Head of caudate nucleus (tissue), 42 donors: ENCODE measurements around the gene PIH1D1.

Experiments
- DNase-seq, 42 donors: peaks; one replicate each; pipeline versions ENCODE4 v3.0.0 to v3.0.0-alpha.2; 2020 to 2021; ENCODE audit warnings: mixed read lengths in 7 of 42
- intact Hi-C: fragments of 100-400 bp; cut with DNase I; formaldehyde crosslinking; loops from one replicate; pipeline ENCODE4 v1.15.0; 2022

PIH1D1 gene

DNA sequence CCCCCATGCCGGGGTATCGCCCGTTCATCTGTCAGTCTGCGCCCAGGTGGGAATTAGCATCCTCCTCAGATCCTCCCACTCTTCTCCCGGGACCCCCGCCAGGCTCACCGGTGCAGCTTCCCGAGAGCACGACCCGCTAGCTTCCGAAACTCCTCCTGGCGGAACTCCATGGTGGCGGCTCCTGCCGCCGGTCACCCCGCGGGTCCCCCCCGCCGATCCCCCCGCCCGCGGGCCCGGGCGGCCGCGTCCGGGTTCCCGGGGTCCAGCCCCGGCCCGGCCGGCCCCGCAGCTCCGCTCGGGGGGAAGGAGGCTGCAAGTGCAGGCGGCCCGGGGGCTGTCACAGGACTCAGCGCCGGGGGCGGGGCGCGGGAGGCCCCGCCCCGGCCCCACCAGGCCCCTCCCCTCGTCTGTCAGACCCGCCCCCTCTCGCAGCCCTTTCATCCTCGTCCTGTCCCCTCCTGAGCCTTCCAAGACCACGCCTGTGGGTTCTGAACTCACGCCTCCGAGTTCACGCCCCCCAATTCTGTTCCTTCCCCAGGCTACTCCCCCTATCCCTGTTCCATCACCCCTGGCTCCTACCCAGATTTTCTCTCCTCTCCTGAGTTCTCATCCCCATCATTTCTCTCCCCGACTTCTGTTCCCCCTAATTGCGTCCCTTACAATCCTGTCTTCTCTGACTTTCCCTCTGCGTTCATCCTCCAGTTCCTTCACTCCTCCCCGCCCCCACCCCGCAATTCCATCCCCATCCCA, 10.2 kb downstream of the PIH1D1 start, which contains the start of gene SLC17A7:
Gene SLC17A7, minus strand, starts transcription at position 318 of the 750 bp plus-strand sequence. Its CDS starts 148 bp downstream, at position 170.
- intact Hi-C loops: loop anchor here (5.0 to 10.0 kb wide), 2 partner anchors 49 to 217 kb away; no protein-coding TSS in a partner anchor
- DNase-seq: no peak

DNA sequence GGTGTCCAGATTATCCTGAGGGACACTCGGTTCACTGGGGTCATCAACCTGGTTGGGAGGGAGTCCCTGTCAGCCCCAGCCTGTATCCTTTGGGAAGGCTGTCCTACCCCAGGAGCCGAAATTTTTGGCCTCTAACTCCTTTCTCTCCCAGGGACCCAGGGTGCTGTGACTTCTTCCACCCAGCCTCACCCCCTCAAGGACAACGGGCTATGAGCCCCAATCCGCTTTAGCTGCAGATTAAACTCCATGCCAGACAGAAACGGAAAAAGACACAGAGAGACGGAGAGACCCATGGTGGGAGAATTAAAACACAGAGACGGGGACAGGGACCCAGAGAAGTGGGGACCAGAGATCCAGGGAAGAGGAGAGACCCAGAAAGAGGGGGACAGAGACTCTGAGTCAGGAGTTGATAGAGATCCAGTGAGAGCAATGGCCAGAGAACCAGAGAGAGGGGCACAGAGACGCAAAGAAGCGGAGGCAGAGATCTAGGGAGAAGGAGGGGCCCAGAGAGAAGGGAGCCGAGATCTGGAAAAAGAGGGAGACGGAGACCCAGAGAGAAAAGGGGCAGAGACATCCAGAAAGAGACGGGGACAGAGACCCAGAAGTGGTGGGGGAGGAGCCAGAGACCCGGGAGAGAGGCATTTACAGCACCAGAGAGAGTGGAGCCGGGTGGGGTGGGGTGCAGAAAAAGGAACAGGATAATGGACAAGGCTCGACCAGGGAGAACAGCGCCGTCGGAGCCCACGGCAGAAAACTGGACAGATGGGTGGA, 11.0 kb downstream of the PIH1D1 start:
- intact Hi-C loops: loop anchor here (5.0 to 10.0 kb wide), 2 partner anchors 48 to 216 kb away; no protein-coding TSS in a partner anchor
- DNase-seq: no peak

DNA sequence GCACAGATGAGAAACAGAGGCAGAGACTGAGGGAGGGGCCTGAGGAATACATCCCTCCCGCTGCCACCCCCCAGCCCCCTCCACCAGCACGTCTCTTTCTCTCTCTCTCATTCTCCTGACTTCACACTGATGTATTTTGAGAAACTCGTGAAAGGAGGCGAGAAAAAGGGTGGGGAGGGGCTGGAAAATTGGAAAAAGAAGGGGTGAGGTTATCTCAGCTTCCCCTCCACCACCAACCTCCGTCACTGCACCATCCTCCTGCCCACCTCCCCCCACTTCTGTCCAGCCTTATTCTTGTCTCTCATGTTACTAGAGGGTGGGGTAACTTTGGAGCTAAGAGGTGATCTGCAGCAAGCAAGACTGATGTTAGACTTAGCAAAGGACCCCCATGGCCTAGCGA, 11.8 kb downstream of the PIH1D1 start:
- intact Hi-C loops: loop anchor here (5.0 to 10.0 kb wide), 2 partner anchors 48 to 215 kb away; no protein-coding TSS in a partner anchor

DNA sequence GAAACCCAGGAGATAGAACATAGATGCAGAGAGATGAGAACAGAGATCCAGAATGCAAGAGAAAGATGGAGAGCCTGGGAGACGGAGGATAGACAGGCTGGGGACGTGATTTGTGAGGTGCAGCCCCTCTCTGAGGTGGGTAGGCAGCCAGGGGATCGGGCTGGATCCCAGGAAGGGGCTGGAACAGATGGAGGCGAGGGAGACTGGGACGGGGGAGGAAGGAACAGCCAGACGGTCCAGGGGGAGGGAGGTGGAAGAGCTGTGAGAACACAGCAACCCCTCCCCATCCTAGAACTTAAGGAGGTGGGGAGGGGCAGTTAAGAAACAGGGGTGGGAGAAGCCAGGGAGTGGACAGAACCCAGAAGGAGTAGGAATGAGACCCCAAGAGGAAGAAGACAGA, 13.4 kb downstream of the PIH1D1 start:
- no peak for DNase-seq
- intact Hi-C loops: no loop called here

More for the DNA sequence above, 11.8 kb downstream of the PIH1D1 start:
- no peak for DNase-seq

DNA sequence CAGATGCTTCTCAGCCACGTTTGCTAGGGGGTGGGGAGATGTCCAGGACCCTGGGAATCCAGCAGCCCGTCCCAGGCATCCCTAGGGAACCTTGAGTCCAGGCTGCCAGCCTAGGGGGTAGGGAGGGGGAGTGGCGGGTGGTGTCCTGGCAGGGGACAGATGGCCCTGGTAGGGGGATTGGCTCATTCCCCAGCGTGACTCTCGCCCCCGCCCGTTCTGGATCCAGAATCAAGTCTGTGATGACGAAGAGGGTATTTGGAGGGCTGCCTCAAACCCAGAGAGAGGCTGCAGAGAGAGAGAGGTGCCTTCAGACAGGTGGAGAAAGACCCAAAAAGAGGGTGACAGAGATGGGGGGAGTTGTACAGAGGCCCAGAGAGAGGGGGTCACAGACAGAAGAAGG, 14.4 kb downstream of the PIH1D1 start:
- intact Hi-C loops: no loop called here
- no peak for DNase-seq

DNA sequence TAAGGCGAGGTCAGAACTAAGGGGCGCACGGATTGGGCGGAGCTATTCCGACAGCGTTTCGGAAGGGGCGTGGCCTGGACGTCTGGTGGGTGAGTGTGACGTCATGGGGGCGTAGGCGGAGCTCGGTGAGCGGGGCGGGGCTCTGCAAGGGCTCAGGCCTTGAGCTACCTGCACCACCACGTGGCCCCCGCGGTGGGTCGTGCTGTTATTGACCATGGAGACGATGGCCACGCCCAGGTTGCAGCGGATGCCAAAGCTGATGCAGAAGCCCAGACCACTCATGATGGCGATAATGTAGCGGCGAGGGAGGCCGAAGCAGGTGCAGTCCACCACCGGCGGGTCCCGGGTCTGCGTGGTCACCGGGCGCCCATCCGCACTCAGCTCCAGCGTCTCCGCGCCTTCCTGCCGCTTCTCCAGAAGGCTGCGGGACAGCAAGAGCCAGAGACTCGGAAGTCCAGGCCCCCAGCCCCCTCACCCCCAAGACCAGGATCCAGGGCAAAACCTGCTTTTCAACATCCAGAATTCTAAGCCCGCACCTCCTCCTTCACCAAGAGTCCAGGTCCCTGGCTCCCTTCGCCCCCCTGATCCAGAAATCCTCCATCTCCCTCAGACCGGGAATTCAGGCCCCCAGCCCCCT, 15.1 kb downstream of the PIH1D1 start:
- DNase-seq: no peak
- intact Hi-C loops: no loop called here

DNA sequence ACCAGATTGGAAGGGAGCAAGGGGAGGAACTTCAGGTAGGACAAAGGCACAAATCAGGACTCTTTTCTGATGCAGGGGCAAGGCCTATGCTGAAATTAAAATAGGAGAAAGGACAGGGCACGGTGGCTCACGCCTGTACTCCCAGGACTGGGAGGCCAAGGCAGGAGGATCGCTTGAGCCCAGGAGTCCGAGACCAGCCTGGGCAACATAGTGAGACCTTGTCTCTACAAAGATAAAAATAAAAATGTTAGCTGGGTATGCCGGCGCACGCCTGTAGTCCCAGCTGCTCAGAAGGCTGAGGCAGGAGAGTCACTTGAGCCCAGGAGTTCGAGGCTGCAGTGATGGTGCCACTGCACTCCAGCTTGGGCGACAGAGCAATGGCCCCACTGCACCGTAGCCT, 15.9 kb downstream of the PIH1D1 start:
- no peak for DNase-seq
- intact Hi-C loops: no loop called here

DNA sequence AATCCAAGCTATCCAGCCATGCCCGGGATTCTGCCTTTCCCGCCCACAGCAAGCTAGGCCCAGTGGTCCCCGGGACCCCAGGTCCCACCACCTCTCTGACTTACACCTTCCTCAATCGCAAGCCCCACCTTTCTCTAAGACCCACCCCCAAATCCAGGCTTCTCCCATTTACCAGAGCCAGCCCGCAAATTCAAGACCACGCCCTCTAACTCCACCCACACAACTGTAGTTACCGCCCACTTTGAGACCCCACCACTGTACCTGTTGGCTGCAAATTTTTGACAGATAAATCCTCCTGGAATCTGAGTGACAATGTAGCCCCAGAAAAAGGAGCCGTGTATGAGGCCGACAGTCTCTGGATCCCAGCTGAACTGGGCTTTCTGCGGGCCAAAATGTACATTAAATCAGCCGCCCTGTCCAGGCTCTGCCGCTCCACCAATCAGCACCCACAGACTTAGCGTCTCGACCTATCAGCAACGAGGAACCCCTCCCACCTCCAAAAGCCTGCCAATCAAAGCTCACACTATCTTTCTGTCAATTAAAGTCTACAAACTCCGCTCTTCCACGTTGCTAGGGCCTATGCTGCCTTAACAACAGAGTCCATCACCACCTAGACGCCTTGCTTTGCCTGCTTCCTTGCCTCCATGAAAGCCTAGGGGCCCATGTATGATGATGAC, 16.6 kb downstream of the PIH1D1 start:
- no peak for DNase-seq
- intact Hi-C loops: no loop called here

DNA sequence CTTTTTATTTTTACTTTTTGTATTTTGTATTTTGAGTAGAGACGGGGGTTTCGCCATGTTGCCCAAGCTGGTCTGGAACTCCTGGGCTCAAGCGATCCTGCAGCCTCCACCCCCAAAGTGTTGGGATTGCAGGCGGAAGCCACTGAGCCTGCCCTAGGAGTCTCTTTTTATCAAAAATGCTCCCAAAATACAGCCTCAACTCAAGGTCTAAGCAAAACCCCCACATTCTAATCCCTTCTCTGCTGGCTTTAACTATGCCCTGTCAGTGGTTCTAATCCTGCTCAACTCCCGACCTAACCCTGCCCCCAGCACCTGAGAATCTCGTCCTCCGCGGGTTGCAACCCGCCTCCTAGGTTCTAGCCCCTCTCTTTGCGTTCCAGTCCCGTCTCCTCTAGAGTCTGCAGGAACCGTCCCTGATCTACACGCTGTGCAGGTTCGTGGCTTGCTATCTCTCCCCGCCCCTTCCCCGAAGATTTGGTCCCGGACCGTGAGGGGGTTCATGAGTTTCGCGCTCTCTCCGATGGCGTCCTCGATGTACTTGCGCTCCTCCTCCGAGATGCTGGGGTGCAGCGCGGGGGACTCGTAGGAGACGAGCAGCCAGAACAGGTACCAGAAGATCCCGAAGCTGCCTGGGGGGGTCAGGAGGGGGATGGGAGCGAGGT, 18.2 kb downstream of the PIH1D1 start:
- DNase-seq: no peak
- intact Hi-C loops: no loop called here

DNA sequence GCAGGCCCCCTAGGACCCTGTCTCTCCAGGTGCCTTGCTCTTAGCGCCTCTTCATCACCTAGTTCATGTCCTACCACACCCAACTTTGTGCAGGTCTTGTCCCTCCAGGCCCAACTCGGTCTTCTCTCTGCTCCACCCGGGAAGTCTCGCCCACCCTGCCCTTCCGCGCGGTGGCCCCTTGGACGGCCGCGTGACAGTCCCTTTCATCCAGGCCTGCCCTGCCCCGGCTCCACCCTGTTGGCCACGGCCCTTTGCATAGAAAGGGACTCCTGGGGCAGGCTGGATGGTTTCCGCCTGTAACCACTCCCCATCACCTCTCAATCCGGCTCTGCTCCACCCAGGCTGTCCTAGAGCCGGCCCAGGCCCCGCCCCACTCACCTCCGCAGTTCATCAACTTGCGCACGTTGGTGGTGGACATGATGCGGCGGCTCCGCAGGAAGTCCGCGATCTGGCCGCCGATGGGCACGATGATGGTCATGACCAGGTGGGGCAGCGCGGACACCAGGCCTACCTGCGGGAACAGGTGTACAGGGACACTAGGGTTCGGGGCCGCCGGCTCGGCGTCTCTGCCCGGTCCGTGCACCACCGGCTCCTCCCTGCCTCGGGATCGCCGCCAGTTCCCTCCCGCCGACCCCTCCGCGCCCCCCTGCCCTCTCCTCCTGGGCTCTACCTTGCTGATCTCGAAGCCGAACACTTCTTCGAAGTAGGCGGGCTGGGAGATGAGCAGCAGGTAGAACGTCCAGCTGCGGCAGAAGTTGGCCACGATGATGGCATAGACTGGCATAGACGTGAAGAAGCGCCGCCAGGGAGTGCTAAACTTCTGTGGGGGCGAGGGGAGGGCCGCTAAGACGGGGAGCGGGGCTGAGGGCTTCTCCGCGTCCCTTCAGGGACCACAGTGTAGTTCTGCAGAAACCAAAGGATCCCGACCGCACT, 19.2 kb downstream of the PIH1D1 start:
- intact Hi-C loops: no loop called here
- DNase-seq: no peak

DNA sequence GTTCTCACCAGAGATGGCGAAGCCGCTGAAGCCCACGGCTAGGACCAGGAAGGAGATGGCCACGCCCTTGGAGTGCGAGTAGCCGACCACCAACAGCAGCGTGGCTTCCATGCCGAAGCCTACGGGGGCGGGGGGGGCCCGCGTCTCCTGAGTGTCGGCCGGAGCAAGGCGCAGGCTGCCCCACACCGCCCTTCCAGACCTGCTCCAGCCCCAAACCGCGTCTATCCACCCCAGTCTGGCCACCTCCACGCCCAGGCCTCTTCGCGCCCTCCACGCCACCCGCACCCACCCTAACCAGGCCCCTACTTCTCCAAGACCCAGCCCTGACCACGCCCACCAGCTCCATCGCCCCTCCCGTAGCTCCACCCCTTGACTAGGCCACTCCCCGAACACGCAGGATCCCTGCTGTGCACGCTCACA, 20.3 kb downstream of the PIH1D1 start:
- DNase-seq: no peak
- intact Hi-C loops: no loop called here

DNA sequence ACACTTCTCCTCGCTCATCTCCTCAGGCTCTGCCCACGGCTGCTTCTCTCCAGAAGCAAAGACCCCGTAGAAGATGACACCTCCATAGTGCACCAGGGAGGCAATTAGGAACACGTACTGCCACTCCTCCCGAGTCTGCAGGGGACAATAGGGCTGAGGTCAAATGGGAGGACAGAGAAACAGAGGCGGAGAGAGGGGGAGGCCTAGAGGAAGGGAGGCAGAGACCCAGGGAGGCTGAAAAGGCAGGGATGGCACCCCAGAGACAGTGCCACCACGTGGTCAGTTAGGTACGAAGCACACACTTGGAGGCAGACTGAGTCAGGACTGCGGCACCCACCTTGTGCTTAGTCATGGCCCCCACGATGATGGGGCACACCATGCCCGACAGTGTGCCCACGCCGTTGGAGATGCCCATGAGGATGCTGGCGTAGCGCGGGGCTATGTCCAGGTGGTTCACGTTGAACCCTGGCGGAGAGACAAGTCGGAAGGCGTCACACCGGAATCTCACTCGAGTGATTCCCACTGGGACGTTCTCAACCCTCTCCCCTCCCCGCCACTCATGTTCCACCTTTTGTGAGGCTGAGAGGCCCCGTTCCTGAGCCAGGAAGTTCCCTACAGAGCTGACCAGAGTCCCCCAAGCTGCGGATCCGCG, 20.8 kb downstream of the PIH1D1 start:
- no peak for DNase-seq
- intact Hi-C loops: no loop called here

DNA sequence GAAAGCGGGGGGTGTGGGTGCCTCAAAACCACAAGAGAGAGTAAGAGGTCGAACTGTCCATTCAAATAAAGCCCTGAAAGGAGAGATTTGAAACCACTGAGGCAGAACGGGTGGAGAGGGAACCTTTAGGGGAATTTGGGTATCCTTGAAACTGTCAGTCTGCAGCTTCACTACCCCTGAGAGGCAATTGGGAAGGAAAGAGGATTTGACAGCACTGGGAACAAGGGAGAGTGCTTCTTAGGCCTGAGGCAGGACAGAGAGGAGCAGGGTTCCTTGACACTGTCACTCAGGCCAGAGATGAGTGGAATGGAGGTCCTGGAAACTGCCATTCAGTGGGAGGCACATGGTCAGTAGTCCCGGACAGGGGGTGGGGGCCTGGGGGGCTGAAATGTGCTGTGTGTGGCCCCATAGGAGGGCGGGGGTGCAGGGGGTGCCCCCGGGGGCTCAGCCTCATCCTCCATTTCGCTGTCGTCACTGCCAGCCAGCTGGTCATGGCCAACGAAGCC, 21.4 kb downstream of the PIH1D1 start:
- DNase-seq: no peak
- intact Hi-C loops: no loop called here

DNA sequence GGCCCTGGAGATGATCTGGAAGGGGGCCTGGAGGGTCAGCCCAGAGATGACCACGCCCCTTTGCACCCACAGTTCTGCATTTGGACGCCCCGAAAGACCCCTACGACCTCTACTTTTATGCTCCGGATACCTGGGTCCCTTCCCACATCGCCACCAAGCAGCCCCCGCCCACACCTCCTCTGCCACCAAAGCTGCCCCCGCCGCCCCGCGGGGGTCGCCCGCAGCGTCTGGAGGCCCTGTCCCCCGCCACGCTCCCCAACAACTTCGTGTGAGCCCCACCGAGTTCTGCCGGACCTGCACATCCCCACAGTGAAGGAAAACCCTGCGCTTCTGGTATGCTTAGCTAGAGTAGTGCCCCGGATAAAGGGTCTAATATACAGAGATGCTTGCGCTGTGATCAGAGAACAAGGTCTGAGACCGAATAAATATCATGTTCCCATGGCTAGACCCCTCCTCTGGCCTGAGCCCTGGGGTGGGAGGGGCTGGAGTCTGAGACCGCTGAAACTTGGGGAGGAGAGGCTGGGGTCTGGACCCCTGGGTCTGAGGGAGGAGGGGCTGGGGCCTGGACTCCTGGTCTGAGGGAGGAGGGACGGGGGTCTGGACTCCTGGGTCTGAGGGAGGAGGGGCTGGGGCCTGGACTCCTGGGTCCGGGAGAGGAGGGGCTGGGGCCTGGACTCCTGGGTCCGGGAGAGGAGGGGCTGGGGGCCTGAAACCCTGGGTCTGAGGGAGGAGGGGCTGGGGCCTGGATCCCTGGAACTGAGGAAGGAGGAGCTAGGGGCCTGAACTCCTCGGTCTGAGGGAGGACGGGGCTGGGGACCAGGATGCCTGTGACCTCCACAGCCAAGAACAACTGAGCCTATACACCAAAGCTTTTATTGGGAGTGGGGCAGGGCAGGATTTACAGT, 22.8 kb downstream of the PIH1D1 start:
- DNase-seq: no peak
- intact Hi-C loops: no loop called here

DNA sequence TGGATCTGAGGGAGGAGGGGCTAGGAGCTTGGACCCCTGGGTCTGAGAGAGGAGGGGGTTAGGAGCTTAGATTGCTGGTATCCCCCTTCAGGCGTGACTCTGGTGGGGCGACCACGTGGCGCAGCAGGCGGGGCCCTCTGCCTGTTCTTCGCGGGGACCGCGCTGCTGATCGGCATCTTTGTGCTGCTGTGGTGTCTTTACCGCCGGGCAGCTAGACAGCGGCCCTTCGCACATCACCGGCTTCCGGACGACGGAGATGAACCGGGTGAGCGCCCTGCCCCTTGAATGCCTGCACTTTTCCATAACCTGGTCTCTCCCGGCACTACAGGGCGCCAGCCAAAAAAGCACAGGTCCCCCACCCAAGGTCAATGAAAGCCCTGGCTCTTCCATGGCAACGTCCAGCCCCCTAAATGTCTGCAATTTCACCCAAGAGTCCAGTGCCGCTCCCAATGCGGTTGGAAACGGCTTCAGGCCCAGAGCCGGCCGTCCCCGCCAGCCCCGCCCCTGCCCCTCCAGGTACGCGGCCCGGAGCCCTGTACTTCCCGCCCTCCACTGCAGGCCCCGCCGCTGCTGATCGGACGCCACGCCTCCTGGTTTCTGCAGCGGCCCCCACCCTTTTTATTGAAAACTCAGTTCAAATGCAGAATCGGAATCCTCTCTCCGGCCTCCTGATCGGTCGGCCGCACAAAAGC, 23.6 kb downstream of the PIH1D1 start:
- no peak for DNase-seq

More for the DNA sequence above, 23.6 kb downstream of the PIH1D1 start:
- intact Hi-C loops: no loop called here
